HG03571 (cell line): ENCODE results near the gene PRKCD.
A peak's percentile ranks its signal among the peaks of the same experiment; 100 is the strongest.

Experiments used
- ATAC-seq: cut with Tn5 transposase; IDR thresholded peaks from one replicate; pipeline ENCODE4 v1.9.1; 2021; ENCODE audit not compliant: unreplicated experiment

The PRKCD gene

GRCh38 chr3:53154881-53155285 lies 6.1 kb upstream of the PRKCD start:
- no peak for ATAC-seq

GRCh38 chr3:53155760-53156159 lies 5.2 kb upstream of the PRKCD start:
- no peak for ATAC-seq

GRCh38 chr3:53156368-53156834 lies 4.6 kb upstream of the PRKCD start:
- no peak for ATAC-seq

GRCh38 chr3:53157974-53158580 lies 2.9 kb upstream of the PRKCD start:
- ATAC-seq, result no peak

GRCh38 chr3:53158765-53159155 lies 2.2 kb upstream of the PRKCD start:
- no peak for ATAC-seq

- no peak for ATAC-seq
Measured at GRCh38 chr3:53159156-53160060, 1.6 kb upstream of the PRKCD start.

- no peak for ATAC-seq
Measured at GRCh38 chr3:53160061-53160659, 849 bp upstream of the PRKCD start.

GRCh38 chr3:53161450-53161819 lies 426 bp downstream of the PRKCD start:
- ATAC-seq, result no peak

GRCh38 chr3:53161820-53162671 lies 1.0 kb downstream of the PRKCD start:
- ATAC-seq, result no peak

- ATAC-seq, result no peak
Measured at GRCh38 chr3:53162672-53163443, 1.8 kb downstream of the PRKCD start.

- ATAC-seq, result no peak
Measured at GRCh38 chr3:53163444-53164387, 2.7 kb downstream of the PRKCD start.

- ATAC-seq, result no peak
Measured at GRCh38 chr3:53164911-53165310, 3.9 kb downstream of the PRKCD start.

GRCh38 chr3:53166206-53166605 lies 5.2 kb downstream of the PRKCD start:
- ATAC-seq, result no peak

- no peak for ATAC-seq
Measured at GRCh38 chr3:53166781-53167291, 5.8 kb downstream of the PRKCD start.

- ATAC-seq, result peak; percentile 29
Measured at GRCh38 chr3:53167418-53168174, 6.6 kb downstream of the PRKCD start.

- ATAC-seq, result no peak
Measured at GRCh38 chr3:53168175-53168923, 7.3 kb downstream of the PRKCD start.

- ATAC-seq, result no peak
Measured at GRCh38 chr3:53169045-53169831, 8.2 kb downstream of the PRKCD start.
